Right atrium auricular region (tissue), 2 donors: ENCODE measurements around the gene PKNOX1. TPM values are rescaled to one million over a fixed set of nuclear protein-coding genes. Genes with fewer than 3 reads are reported as not detected.
"Not testable (repeated sequence)": the region's sequence is repeated elsewhere in the genome, so short reads cannot be mapped to it uniquely, and the experiment has no call there.

Experiments used
- DNase-seq: peaks from one replicate; pipeline ENCODE4 v3.0.0-alpha.2; 2019; ENCODE audit warnings: low spot score
- H3K27ac ChIP-seq, 2 donors: fragments of 200-600 bp; sonication (generic); 1 replicate in 1 of 2; 2 replicates in 1 of 2; pipeline ENCODE4 v1.5.1; 2016 to 2019
- H3K27me3 ChIP-seq, 2 donors: fragments of 200-600 bp; sonication (generic); one replicate each; pipeline versions ENCODE4 v1.5.1 to v1.6.0; 2017 to 2019
- H3K36me3 ChIP-seq: fragments of 200-600 bp; sonication (generic); one replicate; pipeline ENCODE4 v1.5.1; 2016
- H3K4me1 ChIP-seq, 2 donors: fragments of 200-600 bp; sonication (generic); one replicate each; pipeline versions ENCODE4 v1.5.1 to v1.6.0; 2017 to 2019
- H3K4me3 ChIP-seq, 2 donors: fragments of 200-600 bp; sonication (generic); 1 replicate in 1 of 2; 2 replicates in 1 of 2; pipeline ENCODE4 v1.5.1; 2017 to 2019; ENCODE audit warnings: mild to moderate bottlenecking in 1 of 2, moderate library complexity in 1 of 2
- H3K9me3 ChIP-seq, 2 donors: fragments of 200-600 bp; sonication (generic); one replicate each; pipeline ENCODE4 v1.5.1; 2019
- CTCF ChIP-seq, 2 donors: fragments of 200-600 bp; sonication (generic); IDR thresholded peaks; one replicate each; pipeline ENCODE4 v1.5.1; 2019; ENCODE audit warnings: antibody characterized with exemption in 2 of 2
- total RNA-seq, 2 donors: library from RNA; depleted of rRNA; stranded (reverse); fragments of >200 nt; gene quantifications; one replicate each; pipeline ENCODE4 v1.1.0, GENCODE V29; 2016

The PKNOX1 gene
- 10 to 100 TPM in 1 of 2 donors, 1 to 10 TPM in 1; 7.5 to 10.1 TPM for total RNA-seq

GRCh38 chr21:42973991-42974831, at the start of gene PKNOX1:
TSS of gene PKNOX1 (plus strand) at chr21:42974562. CDS start at chr21:43004382, 29,820 bp downstream.
- no peaks in the 10 kb centered on the region for H3K9me3 ChIP-seq
- H3K4me1 ChIP-seq: peaks cover 0 to 17% of the 10 kb centered on the region in 2 donors
- no peaks in the 10 kb centered on the region for H3K27me3 ChIP-seq
- DNase-seq: peak; percentile 99
- peak in 1 of 2 donors; percentile 9 for TF ChIP-seq CTCF (IDR thresholded peaks at IDR 0.05)
- H3K4me3 ChIP-seq: peak within 1 kb of the TSS; percentile 84 to 87
- peak within 1 kb of the TSS; percentile 96 to 100 for H3K27ac ChIP-seq
- H3K36me3 ChIP-seq: peaks cover 2% of the 10 kb centered on the region

- Histone ChIP-seq H3K4me3 (no peak within 1 kb of the TSS), H3K27ac (no peak within 1 kb of the TSS), H3K9me3 (no peaks in the 10 kb centered on the region), H3K4me1 (peaks cover 0 to 9% of the 10 kb centered on the region in 2 donors), H3K36me3 (no peaks in the 10 kb centered on the region), H3K27me3 (no peaks in the 10 kb centered on the region)
- no peak for DNase-seq
- TF ChIP-seq CTCF (IDR thresholded peaks at IDR 0.05): no peak
Observed at GRCh38 chr21:42925114-42925926, 49.0 kb upstream of the PKNOX1 start, which contains the start of gene ERVH48-1. TSS of gene ERVH48-1 (minus strand) at chr21:42925630. CDS start at chr21:42919006, 6,624 bp downstream.

- H3K4me3 ChIP-seq, H3K27ac ChIP-seq, H3K4me1 ChIP-seq, H3K36me3 ChIP-seq, DNase-seq, H3K27me3 ChIP-seq, H3K9me3 ChIP-seq: not testable (repeated sequence)
Observed at GRCh38 chr21:42927474-42928200, 46.7 kb upstream of the PKNOX1 start.

GRCh38 chr21:42929969-42930368, 44.4 kb upstream of the PKNOX1 start:
- no peak for DNase-seq
- Histone ChIP-seq H3K9me3 (no peaks in the 10 kb centered on the region), H3K36me3 (no peaks in the 10 kb centered on the region), H3K4me3 (no peak overlapping the region), H3K4me1 (no peaks in the 10 kb centered on the region), H3K27ac (no peak overlapping the region), H3K27me3 (no peaks in the 10 kb centered on the region)
- no peak for TF ChIP-seq CTCF (IDR thresholded peaks at IDR 0.05)

GRCh38 chr21:42931560-42932235, 42.7 kb upstream of the PKNOX1 start:
- TF ChIP-seq CTCF (IDR thresholded peaks at IDR 0.05): no peak
- Histone ChIP-seq H3K27me3 (no peaks in the 10 kb centered on the region), H3K4me1 (no peaks in the 10 kb centered on the region), H3K4me3 (no peak overlapping the region), H3K27ac (no peak overlapping the region), H3K9me3 (no peaks in the 10 kb centered on the region), H3K36me3 (no peaks in the 10 kb centered on the region)
- no peak for DNase-seq

GRCh38 chr21:42932378-42933136, 41.8 kb upstream of the PKNOX1 start:
- not testable (repeated sequence) for DNase-seq, H3K27ac ChIP-seq, H3K27me3 ChIP-seq, H3K36me3 ChIP-seq, H3K4me3 ChIP-seq, H3K9me3 ChIP-seq, H3K4me1 ChIP-seq

GRCh38 chr21:42933137-42933970, 41.0 kb upstream of the PKNOX1 start:
- H3K4me3 ChIP-seq, H3K36me3 ChIP-seq, H3K4me1 ChIP-seq, H3K27ac ChIP-seq, DNase-seq, H3K9me3 ChIP-seq, H3K27me3 ChIP-seq: not testable (repeated sequence)

- DNase-seq, H3K4me3 ChIP-seq, H3K4me1 ChIP-seq, H3K27ac ChIP-seq, H3K36me3 ChIP-seq, H3K9me3 ChIP-seq, H3K27me3 ChIP-seq: not testable (repeated sequence)
Observed at GRCh38 chr21:42933973-42934372, 40.4 kb upstream of the PKNOX1 start.
